Stimulated activated CD4-positive, alpha-beta T cell treated with anti-CD3 and anti-CD28 coated beads, Interleukin-2, amount 100 ng/mL, for 48 hours (primary cell): ENCODE data around the gene CCDC187.

ENCODE experiments used
- DNase-seq, 2 donors: peaks; one replicate each; pipeline ENCODE4 v3.0.0-alpha.2; 2020

CCDC187 gene

DNA sequence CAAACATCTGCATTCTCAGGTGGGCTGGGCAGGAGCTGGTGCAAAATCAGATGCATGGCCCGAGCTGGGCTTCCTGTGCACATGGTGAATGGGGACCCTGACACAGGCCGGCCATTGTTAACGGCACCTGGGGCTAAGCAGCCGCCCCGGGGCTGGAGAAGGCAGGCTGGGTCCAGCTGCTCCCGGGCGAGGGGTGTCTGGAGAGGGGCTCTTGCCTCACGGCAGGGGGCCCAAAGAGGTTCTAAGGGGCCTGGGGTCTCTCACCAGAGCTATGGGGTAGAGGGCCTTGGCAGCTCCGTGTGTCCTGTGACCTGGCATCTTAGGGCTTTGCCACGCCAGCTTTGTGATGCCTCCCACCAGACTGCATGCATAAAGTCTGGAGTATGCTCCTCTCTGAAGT lies 53.2 kb downstream of the CCDC187 start:
- DNase-seq: no peak

DNA sequence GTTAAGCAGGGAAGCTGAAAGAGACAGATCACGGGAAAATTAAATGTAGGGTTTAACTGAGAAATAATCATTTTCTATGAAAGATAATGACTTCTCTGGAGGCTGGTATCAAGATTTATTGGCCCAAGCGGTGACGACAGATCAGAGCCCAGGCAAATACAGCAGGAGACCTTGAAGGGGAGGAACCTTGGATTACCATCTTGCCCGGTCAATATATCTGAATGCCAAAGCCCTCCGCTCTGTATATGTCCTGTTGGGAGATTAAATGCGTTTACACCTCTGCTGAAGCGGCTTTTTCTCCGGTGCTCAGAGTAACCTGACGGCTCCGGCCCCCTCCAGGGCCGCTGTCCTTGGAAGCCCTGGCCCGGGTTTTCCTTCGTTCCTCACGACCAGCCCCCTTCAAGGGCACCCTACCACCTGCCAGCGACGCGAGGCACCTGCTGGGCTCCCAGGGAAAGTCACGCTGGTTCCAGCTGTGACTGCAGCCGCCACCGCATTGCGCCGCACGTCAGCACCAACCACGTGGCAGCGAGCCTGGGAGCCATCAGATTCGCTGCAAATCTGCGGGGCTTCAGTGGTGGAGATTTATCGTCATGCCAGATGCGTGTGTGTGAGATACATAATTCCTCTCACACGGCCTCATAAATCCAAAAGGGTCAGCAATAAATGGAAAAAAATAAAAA lies 53.9 kb downstream of the CCDC187 start:
- DNase-seq: no peak

DNA sequence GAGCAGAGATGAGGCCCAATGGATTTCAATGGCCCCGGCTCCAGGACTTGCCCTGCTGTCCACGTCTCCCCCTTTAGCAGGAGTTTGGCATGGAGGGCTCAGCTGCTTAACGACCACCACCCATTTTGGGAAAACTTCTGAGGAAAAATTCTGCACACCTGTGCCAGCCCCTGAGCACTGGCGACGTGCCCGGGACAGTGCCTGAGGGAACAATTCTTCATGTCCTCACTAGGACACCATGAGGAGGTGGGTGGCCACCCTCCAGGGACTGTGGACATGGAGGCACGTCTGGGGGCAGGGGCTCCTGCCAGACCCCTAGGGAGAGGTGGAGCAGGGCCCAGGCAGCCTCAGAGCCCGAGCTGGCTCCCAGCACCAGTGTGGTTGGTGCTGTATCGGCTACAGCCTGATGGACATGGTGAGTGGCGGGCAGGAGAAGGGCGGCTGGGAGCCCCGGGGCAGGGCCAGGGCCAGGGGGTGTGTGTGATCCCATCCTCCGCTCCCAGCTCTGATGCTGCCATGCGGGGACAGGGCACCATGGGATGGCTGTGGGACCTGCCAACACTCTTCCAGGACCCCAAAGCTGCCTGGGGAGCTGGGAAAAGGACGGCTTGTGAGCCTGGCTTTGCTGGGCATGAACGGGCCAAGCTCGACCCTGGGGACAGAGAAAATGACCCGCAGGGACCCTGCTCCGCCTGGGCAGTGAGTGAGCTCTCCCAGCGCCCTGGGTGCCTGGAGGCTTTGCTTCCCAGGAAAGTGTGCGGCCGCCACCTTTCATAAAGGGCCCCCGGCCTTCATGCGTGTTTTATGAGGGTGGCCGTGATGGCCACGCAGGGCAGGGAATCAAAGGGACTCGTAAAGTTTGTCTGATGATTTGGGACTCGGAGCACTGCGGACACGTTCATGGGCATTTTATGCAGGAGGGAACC lies 54.7 kb downstream of the CCDC187 start:
- no peak for DNase-seq

DNA sequence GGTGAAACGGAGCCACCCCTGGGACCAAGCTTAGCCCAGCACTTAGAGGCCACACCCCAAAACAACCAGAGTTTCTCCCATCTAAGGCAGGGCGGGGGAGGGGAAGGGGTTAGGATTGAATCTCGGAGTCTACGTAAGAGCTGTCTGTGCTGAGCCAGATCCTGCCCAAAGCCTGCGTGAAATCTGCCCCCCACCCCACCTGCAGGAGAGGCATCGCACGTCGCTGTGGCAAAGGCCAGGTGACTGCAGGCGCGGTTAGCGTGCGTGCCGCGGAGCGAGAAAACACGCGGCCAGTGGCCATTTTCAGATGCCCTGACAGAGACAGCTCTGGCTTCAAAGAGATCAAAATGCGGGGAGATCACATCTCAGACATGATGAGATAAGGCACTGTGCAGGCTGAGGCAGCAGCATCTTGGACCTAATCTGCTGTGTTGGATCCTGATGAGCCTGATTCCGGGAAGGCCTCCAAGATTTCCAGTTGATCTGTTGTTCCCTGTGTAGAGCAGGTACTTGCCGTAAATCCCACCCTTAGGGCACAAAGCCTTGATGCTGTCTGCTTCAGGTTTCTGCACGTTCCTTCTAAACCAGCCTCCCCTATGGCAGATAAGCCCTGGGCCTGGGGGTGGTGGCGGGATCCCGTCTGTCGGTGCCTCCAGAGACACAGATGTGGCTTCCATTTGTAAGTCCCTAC lies 55.8 kb downstream of the CCDC187 start:
- no peak for DNase-seq

DNA sequence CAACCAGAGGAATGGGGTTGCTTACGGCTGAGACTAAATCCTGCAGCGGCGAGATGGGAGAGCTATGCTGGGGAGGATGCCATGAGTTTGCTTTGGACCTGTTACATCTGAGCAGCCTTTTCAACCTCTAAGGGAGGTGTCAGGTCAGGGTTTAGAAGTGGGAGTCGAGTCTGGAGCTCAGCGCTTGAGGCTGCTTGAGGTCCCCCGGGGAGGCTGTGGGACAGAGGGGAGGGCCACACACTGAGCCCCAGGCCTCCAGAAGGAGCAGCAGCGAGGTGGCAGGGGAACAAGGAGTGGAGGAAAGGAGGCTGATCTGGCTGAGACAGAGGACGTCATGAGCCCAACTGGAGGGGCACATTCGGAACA lies 56.4 kb downstream of the CCDC187 start:
- DNase-seq: no peak

DNA sequence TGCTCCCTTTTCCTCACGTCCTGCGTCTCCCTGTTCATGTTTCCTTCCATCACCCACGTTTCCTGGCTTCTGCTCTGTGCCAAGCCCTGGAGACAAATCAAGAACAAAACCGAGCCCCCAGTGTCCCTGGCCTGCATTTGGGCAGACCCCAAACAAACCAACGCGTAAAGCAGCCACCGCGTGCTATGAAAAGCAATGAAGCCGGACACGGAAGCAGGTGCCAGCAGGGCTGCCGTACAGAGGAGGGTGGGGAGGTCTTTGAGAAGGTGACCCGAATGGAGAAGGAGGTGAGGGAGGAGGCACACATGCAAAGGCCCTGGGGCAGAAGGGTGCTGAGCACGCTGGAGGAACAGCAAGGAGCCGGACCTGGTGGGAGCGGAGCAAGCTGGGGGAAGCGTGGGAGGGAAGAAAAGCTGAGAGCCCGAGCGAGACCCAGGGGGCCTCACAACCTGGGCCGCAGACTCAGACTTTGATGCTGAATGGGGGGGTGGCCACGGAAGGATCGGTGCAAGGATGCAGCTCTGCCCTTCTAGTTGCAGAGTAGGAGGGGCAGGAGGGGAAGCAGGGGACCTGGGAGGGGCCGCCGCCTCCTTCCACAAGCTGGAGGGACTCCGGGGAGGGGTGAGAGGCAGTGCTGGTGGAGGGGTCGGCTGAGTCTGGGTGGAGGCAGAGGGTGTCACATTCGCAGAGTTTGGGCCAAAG lies 56.9 kb downstream of the CCDC187 start:
- DNase-seq: no peak

DNA sequence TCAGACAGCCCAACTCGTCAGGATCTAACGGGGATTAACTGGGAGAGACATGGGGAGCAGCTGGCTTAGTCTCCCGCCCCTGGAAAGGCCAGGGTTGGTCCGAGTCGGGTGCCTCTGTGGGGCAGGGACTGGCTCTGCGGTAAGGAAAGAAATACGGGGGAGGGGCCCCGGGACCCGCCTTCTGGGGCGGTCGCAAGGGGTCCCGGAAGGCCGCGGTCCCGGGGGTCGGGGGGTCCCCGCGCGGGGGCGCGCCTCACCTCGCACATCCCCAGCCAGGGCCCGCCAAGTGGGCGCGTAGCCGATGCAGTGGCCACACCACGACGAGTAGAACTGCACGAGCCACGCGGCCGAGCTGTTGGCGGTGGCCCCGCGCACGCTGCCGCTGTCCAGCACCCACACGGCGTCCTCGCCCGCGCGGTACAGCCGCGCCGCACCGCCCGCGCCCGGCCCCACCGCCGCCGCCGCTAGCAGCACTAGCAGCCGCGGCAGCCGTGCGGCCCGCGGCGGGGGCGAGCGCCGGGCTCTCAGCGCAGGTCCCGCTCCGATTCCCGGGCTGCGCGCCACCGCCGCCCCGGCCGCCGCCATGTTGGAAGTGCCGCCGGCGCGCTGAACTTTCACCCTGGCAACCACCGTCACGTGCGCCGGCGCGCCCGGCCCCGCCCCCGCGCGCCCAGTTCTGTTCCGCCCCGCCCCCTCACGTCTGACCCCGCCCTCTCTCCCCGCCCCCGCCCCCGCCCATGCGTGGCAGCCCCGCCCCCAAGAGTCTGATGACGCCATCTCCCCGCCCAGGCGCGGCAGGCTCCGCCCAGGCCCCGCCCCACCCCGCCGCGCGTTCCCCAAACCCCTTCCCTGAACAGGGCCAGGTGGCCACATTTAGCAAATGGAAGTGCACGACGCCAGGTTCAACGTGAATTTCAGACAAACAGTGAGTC lies 58.4 kb downstream of the CCDC187 start, which contains the start of gene QSOX2:
Gene QSOX2 (minus strand): TSS at position 594 of the 932 bp plus-strand sequence. CDS start 9 bp downstream, at position 585.
- DNase-seq: peak; percentile 79 to 86

DNA sequence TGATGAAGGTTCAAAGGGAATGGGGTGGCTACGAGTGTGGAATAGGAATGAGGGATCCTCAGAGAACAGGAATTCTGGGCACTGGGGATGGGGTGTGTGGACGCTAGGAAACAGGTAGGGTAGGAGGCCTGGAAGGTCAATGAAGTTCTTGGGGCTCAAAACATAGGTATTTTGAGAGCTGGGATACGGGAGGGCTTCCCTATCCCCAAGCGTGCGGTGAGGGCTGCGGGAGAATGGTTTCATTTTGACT lies 59.0 kb downstream of the CCDC187 start:
- DNase-seq: no peak

DNA sequence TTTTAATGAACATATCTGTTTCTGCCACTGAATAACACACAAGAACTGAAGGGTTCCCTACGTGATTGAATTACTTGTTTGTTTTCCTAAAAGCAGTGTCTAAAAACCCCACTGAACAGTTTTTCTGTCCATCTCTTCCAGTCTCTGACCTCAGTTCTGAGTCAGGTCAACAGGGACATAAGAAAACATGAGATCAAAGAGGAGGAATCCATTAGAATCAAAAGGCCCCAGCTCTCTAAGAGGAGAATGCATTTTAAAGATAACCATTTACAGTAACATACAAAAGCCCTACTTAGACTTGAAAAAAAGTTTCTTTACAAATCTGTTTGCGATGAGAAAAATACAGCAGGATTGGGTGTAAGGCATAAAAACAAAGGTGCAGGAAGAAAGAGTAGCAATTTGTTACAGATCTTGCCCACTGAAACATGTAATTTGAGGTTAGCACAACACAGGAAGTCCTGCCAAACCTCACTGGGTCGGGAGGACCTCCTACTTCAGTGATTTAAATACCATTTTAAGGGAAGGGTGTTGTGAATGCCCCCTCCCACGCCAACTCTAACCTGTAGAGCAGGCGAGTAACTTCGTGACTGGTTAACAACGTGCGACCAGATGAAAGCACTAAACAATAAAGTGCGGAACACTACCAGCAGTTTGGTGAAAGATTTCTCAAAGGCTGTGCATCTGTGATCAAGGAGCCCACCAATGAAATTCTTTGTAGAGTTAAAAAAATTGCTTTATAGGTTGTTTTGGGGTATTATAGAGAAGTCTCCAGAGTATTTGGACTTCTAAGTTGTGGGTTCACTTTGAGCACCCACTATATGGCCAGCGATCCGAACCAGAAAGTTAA lies 59.5 kb downstream of the CCDC187 start:
- peak; percentile 52 to 54 for DNase-seq

DNA sequence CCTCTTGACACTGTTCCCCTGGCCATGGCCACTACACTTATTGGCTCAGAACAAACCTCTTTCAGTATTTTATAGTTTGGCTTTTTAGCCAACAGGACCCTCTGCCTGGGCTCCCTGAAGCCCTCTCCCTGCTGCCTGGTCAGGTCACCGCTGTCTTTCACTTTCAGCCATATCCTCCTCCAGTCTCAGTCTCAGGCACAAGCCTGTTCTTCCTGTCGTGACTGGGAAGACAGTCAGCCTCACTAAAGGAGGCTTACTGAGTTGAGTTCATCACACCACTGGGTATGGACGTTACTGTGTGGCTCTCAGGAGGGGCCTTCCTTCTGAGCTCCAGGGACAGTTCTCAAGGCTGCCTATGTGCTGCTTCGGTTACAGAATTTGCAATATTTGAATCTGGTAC lies 60.3 kb downstream of the CCDC187 start:
- no peak for DNase-seq

DNA sequence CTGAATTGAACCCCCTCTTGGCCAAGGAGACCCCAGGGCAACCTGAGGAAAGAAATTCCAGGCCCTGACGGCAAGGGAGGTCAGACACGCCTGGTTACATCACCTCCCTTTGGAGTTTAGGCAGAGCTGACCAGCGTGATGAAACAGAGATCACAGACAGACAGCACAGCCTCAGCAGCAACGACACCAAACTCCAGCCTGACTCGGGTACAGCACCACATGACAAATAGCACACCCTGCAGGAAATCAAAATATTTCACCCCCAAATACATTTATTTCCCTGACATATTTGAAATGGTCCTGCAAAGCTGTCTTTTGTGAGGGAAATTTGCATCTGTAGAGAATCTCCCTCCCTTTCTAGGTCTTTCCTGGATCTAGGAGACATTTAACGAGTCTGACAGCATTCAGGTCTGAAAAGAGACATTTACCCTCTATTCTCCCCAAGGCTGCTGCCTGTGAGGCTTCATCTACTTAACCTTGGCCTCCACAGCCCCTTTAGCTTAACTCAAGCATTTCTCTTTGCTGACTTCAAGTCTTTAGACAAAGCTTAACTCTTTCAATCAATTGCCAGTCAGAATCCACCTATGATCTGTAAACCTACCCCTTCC lies 60.9 kb downstream of the CCDC187 start:
- no peak for DNase-seq

DNA sequence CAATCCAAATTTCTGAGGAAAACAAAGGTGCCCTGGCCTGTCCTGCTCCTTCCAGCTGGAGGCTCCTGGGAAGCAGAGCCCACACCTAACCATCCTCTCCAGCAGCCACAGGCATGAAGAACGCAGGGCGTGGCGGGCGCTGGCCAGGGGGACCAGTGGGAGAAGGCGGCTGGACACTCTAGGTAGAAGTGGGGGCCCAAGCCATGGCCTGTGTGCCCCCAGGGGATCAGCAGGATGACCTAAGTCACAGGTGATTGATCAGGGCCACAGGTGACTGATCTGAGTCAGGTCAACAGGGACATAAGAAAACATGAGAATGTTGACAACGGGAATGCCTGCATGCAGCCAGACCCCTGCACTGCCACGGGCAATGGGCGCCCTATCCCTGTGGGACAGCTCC lies 61.6 kb downstream of the CCDC187 start:
- no peak for DNase-seq

DNA sequence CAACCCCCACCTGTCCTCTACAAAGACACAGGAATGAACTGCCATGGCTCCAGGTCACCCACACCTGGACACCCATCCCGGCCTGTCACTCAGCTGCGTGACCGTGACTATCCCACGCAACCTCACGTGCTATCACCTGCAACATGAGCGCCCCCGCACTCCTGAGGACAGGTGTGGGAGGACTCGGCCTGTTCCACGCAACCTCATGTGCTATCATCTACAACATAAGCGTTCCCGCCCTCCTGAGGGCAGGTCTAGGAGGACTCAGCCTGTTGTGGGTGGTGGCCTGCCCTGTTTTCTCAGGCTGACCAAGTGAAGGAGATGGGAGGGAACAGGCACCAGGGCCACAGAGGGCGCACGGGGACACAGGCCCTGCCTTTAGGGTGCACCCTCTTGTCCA lies 62.4 kb downstream of the CCDC187 start:
- no peak for DNase-seq

DNA sequence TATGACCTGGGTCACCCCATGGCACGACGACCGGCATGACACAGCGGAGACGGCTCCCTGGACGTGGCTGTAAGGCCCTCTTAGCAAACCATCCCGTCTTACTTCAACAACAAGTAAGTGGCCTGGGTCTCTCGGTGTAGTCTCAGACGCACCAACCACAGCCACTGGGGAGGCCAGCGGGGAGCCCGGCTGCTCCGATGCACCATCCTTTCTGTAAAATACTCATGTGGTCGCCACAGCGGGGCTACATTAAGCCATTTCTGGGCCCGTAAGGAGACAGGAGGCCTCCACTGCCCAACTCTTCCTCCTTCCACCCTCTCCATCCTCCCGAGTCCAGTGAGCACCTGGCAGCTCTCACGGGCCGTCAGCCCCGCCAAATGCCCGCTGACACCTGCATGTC lies 63.0 kb downstream of the CCDC187 start:
- DNase-seq: no peak

DNA sequence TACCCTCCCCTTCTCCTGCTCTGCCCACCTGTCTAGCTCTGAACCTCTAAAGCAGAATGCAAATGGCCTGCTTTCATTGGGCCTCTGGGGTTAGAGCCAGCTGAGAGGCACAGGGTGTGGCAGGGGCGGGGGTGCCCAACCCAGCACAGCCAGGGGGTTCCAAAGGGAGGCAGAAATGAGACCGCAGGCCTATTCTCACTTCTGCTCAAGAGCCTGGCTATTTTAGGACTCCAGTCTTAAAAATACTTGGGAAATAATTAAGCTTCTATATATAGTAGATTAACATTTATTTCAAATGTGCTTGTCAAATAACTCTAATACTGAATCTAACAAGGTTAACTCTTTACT lies 63.9 kb downstream of the CCDC187 start:
- no peak for DNase-seq

DNA sequence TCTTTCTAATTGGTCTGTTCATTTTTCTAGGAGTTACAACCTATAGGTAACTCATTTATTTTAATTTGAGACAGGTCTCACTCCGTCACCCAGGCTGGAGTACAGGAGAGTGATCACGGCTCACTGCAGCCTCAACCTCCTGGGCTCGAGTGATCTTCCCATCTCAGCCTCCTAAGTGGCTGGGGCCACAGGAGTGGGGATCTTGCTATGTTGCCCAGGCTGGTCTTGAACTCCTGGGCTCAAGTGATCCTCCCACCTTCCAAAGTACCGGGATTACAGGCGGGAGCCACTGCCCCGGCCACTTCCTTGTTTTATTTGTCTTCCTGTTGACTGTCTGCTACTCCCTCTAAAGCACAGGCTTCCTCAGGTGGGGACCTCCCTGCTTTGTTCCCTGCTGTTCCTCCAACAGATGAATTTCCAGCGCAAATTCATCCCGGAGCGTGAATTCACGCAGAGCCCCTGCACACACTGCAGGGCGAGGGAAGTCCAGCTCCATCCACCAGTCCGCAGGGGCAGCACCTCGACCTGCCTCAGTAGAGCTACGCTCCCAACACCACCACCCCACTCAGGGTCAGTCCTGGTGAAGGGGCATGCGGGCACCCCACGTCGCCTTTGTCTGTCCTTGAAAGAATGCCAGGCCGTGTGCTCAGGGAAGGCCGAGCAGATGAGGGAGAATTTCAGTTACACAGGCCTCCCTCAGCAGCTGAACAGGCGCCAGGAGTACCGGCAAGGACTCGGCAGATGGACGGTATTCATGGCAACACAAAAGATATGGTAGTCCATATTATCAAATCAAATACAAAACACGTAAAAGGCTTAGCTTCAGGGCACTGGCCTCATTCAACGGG lies 64.5 kb downstream of the CCDC187 start:
- no peak for DNase-seq

DNA sequence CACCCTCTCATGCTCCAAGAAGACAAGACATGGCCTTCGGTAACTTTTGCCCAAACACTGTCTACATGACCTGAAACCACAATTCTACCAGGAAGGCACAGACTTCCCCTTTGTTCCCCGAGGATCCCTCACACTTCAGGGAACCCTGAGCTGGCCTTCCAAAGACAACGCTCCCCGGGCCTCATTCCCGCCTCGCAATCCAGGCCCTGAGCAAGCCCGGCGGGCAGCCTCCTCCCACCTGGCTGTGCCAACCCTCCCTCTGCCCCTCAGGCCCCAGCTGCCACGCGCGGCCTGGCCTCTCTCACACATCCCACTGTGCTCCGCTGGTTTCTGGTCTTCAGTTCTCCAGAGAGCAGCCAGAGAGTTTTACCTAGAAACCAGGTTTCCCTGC lies 65.6 kb downstream of the CCDC187 start:
- DNase-seq: no peak

DNA sequence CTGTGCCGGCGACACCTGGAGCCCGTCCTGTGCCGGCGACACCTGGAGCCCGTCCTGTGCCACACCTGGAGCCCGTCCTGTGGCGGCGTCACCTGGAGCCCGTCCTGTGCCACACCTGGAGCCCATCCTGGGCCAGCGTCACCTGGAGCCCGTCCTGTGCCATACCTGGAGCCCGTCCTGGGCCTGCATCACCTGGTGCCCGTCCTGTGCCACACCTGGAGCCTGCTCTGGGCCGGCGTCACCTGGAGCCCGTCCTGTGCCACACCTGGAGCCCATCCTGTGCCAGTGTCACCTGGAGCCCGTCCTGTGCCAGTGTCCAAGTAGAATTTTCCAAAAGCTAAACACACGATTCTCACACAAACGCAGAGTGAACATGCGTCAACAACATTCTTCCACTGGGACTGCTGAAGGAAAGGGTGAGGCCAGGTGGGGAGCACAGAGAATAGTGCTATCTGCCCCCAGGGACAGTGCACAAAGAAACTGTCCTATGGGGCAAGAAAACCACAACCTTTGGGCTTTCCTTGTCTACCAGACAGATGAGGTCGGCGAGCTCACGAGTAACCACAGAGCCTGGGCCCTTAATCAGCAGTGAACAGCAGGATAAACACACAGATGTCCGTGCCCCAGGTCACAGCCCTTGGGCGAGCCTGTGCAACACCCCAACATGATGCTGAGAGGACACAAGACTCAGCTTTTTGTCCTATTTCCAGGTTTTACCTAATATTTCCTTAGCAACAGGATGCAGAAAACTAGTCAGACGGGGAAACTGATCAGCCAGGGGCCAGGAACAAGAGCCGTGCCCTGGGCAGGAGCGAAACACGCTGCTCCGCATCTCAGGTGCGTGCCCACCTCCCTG lies 66.2 kb downstream of the CCDC187 start:
- DNase-seq: no peak
